ENCODE results near the gene GNB2. TPM values are rescaled to one million over a fixed set of nuclear protein-coding genes. Genes with fewer than 3 reads are reported as not detected.
"Not testable (repeated sequence)": the region's sequence is repeated elsewhere in the genome, so short reads cannot be mapped to it uniquely, and the experiment has no call there.

Gene GNB2
- polyA plus RNA-seq, 12 donors, result 110 to 178 (median 137) TPM; not detected in 1

DNA sequence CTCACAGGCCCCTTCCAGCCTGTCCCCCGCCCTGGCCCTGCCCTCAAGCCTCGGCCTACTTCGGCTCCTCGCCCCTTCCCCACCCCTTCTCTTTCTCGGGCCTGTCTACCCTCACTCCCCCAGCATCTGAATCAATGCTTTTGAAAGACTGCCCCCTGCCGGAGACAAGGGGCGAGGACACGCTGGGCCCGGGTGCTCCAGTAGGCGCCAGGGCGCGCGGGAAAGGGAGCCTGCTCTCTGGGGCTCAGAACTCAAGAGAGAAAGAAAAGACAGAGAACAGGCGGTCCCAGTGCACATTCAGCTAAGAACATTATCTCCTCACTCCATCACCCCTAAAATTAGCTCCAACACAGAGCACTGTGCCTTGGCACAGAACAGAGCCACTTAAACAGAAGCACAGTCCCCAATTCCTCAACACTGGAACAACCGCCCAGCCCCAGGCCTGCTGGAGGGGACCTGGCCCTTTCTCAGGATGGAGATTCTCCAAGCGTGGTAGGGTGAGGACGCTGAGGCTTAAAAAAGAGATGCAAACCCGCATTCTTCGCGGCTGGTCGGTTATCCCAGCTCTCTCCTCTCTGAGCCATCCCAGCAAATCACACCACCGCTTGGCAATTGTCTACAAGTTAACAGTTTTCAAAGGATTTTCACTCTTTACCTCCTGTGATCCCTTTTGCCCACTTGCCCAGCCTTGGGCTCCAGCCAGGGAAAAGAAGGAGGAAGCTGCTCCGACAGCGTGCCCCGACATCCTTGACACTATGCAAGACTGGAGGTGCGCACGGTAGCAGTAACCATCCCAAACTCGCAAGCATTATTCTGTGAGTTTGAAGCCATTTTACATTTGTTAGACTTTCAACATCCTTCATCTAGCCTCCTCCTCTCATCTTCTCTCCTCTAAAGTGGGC lies 18.4 kb downstream of the GNB2 start:
- peak; percentile 74 for DNase-seq

DNA sequence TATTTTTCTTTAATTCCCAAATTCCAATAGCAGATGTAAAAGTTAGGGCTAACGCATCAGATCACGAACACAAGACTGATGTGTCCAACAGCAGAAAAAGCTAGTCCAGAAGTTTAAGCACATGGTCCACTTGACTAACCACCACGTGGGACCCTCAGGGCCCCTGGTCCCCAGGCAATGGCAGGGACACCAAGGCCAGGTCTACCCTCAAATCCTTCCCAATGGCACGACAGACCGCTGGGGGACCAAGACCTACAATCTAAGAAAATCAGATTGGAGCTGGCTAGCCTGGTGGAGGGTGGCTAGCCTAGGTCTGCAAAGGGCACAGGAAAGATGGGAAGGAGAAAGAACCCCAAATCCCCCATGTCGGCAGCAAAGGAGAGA lies 19.0 kb downstream of the GNB2 start:
- DNase-seq, result no peak

DNA sequence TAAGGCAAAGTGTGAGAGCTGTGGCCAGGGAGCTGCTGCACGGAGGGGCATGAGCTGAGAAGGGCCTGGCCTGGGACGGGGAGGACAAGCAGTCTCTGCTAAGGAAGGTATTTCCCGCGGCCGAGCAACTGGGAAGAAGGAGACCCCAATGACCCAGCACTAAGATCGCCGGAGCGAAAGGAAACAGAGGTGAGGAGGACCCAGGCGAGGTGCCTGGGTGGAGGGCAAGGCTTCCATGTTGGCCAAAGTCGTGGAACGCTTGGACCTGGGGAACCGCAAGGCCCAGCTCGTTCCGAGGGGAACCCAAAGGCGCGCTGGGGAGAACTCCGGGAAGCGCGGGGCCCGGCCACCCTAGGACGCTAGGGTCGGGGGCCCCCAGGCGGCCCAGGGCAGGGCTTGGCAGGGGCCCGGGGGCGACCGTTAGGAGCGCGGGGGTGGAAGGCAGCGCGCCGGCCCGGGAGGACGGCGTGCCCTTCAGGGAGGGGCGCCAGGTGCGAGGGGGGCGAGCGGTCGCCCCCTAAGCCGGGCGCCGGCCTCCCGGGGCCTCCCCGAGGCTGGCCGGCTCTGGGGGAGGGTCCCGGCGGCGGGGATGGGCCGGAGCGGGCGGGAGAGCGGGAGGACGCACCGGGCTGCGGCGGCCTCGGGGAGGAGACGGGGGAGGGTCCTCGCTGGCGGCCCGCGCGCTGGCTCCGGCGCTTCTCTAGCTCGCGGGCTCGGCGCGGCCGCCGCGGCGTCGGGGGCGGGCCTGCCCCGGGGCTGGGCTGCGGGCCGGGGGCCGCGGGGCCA lies 20.0 kb downstream of the GNB2 start:
- DNase-seq, result no peak

DNA sequence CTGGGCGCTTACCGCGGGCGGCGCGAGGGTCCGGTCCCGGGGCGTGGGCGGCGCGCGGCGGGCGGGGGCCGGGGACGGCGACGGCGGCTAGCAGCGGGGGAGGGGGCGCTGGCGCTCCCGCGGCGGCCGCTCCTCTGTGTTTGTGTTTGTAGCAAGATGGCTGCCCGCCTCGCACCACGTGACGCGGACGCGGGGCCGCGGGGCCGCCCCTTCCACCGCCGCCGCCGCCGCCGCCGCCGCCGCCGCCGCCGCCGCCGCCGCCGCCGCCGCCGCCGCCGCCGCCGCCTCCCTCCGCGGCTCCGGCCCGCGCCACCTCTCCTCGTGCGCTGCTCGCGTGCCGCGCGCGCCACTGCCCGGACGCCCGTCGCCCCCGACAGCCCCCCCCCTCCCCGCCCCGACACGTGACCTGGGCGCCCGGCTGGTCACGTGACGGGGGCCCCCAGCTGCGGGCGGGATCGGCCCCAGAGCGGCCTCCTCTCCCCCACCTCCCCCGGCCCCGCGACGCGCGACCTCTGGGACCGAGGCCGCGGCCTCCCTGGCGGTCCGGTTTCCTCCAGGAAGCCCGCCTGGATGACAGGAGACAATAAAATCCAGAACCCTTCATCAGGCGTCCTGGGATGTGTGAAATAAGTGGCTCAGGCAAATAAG lies 20.7 kb downstream of the GNB2 start, which contains the start of gene GIGYF1:
Gene GIGYF1 (minus strand): TSS at position 153 of the 648 bp plus-strand sequence. CDS start 6,012 bp downstream, outside the sequence.
- peak; percentile 67 for DNase-seq

DNA sequence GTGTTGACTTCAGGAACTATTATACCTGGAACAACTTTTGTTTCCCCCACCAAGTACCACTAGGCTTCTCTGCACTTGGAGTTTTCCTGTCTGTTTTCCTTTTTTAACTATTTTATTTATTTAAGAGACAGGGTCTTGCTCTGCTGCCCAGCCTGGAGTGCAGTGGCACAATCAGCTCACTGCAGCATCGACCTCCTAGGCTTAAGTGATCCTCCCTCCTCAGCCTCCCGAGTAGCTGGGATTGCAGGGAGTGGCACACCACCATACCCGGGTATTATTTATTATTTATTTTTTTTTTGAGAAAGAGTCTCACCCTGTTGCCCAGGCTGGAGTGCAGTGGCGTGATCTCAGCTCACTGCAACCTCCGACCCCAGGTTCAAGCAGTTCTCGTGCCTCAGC lies 22.6 kb downstream of the GNB2 start:
- no peak for DNase-seq

DNA sequence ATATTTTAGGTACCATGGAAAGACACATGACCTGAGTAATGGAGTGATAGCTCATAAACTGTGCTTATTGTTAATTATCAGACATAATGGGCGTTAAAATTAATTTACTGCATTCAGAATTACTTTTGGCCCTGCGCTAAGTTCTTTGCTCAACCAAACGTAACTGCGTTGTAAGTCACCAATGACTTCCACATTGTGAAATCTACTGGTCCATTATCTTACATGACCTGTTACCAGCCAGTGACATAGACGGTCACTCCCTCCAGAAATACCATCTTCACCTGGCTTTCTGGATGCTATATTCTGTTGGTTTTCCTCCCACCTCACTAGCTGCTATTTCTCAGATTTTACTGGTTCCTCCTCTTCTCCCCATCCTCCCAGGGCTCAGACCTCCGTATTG lies 25.5 kb downstream of the GNB2 start:
- no peak for DNase-seq

DNA sequence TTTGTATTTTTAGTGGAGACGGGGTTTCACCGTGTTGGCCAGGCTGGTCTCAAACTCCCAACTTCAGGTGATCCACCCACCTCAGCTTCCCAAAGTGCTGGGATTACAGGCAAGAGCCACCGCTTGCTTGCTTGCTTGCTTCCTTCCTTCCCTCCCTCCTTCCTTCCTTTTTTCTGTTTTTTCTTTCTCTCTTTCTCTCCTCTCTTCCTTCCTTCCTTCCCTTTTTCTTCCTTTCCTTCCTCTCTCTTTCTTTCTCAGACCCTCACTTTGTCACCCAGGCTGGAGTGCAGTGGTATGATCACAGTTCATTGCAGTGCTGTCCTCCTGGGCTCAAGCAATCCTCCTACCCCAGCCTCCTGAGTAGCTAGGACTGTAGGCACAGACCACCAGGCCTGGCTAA lies 27.5 kb downstream of the GNB2 start:
- not testable (repeated sequence) for DNase-seq

DNA sequence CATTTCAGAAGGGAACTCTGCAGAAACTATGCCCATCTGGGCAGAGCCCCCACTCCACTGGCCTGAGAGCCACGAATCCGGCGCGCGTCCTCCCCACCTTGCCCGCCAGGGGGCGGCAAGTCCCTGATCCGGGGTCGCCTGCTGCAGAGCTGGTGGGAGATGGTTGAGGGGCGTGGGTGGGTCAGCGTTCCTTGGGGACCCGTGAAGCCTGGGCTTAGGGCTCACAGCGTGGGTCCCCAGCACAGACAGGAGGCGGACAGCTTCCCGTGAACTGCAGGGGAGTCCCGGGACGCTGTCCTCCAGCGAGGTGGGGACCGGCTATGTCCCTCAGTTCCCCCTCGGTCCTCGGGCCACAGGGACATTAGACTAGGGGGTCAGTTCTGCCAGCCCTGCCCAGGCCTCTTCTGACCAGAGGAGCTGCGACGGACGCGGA lies 31.8 kb downstream of the GNB2 start:
- peak; percentile 89 for DNase-seq

DNA sequence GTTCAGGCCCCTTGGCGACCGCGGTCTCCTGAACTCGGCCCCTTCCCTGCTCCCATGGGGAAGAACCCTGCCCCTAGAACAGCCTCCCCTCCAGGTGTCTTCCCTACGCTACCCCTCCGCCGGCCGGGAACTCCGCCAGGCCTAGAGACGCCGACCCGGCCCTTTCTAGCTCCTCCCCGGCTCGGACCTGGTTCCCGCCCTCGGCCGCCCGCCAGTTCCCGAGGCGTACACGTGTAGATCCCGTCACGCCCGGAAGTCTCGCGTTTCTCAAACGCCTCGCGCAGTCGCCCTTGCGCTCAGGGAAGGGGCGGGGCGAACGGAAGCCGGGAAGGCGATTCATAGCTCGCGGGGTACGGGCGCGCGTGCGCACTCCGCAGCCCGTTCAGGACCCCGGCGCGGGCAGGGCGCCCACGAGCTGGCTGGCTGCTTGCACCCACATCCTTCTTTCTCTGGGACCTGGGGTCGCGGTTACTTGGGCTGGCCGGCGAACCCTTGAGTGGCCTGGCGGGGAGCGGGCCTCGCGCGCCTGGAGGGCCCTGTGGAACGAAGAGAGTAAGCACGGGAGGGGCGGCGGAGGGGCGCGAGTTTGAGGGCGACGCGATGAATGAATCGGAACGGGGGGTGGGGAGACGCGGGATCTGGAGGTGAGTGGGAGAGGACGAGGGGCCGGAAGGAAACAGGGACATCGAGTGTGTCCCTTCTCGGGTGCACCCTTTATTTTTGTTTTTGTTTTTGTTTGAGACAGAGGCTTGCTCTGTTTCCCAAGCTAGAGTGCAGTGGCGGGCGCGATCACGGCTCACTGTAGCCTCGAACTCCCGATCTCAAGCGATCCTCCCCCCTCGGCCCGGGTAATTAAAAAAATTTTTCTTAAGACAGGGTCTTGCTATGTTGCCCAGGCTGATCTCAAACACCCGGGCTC lies 32.5 kb downstream of the GNB2 start, which contains the start of gene POP7:
Gene POP7 (plus strand): TSS at position 369 of the 919 bp plus-strand sequence. CDS start 710 bp downstream, outside the sequence.
- DNase-seq, result peak; percentile 99

DNA sequence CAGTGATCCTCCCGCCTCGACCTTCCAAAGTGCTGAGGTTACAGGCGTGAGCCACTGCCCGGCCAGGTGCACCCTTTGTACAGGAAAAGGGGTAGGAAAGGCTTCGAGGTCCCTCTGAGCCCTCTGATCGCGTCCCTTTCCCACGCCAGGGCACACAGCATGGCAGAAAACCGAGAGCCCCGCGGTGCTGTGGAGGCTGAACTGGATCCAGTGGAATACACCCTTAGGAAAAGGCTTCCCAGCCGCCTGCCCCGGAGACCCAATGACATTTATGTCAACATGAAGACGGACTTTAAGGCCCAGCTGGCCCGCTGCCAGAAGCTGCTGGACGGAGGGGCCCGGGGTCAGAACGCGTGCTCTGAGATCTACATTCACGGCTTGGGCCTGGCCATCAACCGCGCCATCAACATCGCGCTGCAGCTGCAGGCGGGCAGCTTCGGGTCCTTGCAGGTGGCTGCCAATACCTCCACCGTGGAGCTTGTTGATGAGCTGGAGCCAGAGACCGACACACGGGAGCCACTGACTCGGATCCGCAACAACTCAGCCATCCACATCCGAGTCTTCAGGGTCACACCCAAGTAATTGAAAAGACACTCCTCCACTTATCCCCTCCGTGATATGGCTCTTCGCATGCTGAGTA lies 33.3 kb downstream of the GNB2 start:
- no peak for DNase-seq

DNA sequence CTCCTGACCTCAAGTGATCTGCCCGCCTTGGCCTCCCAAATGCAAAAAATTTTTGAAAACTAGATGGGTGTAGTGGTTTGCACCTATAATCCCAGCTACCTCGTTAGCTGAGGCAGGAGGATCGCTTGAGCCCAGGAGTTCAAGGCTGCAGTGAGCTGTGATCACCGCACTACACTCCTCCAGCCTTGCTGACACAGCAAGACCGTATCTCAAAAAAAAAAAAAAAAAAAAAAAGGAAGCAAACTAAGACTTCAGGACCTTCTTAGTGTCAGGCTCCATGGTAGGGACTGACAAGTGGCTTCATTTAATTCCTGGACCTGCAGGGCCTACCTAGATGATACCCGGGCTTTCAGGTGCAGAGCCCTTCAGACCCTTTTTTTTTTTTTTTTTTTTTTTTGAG lies 34.9 kb downstream of the GNB2 start:
- no peak for DNase-seq

DNA sequence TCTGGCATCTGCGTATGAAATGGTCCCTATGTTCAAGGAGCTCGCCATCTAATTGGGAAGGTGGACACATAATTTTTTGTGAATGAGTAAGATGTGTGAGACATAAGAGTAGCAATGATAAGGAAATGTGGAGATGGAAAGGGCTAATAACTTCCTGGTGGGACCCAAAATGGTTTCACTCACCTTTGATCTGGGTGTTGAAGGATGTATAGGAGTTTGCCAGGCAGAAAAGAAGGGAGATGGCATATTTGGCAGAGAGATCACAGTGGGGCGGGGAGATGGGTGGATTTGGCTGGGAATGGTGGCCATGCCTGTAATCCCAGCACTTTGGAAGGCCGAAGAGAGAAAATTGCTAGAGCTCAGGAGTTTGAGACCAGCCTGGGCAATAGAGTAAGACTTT lies 36.9 kb downstream of the GNB2 start:
- DNase-seq, result no peak

DNA sequence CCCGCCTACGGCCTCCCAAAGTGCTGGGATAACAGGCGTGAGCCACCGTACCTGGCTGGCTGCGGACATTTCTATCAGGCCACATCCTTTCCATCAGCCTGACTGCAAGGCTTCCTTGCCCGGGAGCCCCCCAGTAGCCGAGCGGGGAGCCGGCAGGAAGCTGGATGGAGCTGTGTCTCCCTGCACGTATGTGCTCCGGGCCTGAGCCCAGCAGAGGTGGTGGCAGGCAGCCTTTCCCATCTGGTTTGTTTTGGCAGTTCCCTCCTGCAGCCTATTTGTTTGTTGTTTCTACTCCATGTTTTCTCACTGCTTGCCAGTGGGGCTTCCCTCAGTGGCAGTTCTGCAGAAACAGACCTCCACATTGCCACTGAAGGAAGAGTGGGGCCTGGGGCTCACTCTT lies 37.8 kb downstream of the GNB2 start:
- no peak for DNase-seq

DNA sequence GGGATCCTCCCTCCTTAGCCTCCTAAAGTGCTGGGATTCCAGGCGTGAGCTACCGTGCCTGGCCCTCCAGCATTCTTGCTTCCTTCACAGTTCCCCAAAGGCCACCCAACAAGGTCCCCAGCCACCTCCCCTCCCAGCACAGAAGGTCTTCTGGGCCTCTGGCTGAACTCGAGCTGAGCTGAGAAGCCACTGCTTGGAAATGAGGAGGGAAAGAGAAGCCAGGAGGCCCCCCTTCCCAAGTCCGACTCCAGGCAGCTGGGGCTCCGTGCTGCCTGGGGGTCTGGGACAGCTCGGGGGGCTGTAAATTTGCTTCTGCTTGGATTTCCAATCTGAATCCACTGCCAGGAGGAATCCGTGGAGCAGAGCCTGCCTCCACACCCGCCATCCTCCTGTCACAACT lies 41.2 kb downstream of the GNB2 start:
- DNase-seq, result no peak

DNA sequence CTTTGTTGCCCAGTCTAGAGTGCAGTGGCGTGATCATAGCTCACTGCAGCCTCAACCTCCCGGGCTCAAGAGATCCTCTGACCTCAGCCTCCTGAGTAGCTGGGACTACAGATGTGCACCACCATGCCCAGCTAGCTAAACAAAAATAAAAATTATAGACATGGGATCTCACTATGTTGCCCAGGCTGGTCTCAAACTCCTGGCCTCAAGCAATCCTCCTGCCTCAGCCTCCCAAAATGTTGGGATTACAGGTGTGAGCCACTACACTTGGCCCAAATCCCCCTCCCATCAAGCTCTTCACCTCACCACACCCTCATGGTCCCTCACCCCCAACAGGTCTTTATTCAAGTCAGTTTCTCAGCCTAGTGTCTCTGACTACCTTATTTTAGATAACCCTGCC lies 43.5 kb downstream of the GNB2 start:
- not testable (repeated sequence) for DNase-seq

DNA sequence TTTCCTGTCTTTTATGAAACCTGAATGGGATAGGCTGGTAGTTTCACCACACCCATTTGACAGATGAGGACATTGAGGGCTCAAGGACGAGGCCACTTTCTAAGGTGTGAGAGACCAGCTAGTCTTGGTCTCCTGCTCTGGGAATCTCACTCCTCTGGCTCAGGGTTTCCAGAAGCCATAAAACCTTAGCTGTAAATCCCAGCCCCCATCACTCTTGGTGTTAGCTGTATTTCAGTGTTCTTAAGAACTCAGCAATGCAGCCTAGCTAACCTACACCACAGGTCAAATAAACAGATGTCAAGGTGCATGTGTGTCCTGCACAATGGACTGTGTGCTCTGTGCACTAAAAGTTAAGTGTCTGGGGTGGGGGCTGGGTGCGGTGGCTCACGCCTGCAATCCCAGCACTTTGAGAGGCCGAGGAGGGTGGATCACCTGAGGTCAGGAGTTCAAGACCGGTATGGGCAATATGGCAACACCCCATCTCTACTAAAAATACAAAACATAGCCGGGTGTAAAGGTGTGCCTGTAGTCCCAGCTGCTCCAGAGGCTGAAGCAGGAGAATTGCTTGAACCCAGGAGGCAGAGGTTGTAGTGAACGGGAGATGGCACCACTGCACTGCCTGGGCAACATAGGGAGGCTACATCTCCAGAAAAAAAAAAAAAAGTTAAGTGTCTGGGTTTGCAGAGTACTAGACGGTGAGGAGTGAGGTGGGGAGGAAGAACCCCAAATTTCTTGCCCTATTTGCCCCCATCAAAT lies 46.2 kb downstream of the GNB2 start:
- no peak for DNase-seq

DNA sequence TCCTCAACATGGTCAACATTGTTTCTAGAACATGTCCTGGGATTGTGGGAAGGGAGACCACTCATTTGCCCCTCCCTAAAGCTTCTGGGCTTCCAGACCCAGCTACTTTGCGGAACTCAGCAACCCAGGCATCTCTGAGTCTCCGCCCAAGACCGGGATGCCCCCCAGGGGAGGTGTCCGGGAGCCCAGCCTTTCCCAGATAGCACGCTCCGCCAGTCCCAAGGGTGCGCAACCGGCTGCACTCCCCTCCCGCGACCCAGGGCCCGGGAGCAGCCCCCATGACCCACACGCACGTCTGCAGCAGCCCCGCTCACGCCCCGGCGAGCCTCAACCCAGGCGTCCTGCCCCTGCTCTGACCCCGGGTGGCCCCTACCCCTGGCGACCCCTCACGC lies 46.7 kb downstream of the GNB2 start, which contains the start of gene EPO:
Gene EPO (plus strand): TSS at position 190 of the 392 bp plus-strand sequence. CDS start 513 bp downstream, outside the sequence.
- DNase-seq, result no peak

DNA sequence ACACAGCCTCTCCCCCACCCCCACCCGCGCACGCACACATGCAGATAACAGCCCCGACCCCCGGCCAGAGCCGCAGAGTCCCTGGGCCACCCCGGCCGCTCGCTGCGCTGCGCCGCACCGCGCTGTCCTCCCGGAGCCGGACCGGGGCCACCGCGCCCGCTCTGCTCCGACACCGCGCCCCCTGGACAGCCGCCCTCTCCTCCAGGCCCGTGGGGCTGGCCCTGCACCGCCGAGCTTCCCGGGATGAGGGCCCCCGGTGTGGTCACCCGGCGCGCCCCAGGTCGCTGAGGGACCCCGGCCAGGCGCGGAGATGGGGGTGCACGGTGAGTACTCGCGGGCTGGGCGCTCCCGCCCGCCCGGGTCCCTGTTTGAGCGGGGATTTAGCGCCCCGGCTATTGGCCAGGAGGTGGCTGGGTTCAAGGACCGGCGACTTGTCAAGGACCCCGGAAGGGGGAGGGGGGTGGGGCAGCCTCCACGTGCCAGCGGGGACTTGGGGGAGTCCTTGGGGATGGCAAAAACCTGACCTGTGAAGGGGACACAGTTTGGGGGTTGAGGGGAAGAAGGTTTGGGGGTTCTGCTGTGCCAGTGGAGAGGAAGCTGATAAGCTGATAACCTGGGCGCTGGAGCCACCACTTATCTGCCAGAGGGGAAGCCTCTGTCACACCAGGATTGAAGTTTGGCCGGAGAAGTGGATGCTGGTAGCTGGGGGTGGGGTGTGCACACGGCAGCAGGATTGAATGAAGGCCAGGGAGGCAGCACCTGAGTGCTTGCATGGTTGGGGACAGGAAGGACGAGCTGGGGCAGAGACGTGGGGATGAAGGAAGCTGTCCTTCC lies 47.3 kb downstream of the GNB2 start:
- no peak for DNase-seq

DNA sequence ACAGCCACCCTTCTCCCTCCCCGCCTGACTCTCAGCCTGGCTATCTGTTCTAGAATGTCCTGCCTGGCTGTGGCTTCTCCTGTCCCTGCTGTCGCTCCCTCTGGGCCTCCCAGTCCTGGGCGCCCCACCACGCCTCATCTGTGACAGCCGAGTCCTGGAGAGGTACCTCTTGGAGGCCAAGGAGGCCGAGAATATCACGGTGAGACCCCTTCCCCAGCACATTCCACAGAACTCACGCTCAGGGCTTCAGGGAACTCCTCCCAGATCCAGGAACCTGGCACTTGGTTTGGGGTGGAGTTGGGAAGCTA lies 47.9 kb downstream of the GNB2 start:
- no peak for DNase-seq

Data from muscle of arm (tissue), 12 donors.